NCI-H69 (cell line): ENCODE data around the gene MARCO.

Source experiments
- DNase-seq: peaks from one replicate; lab custom pipeline; 2025; lab: John Stamatoyannopoulos, UW

The MARCO gene

GRCh38 chr2:118942031-118942430 lies at the start of gene MARCO:
TSS of gene MARCO (plus strand) at chr2:118942194. CDS start at chr2:118942301, 107 bp downstream.
- DNase-seq = no peak

GRCh38 chr2:118893100-118893499 lies 48.9 kb upstream of the MARCO start:
- DNase-seq = no peak

GRCh38 chr2:118902266-118903028 lies 39.5 kb upstream of the MARCO start:
- no peak for DNase-seq

GRCh38 chr2:118903029-118903351 lies 39.0 kb upstream of the MARCO start:
- no peak for DNase-seq

- DNase-seq = no peak
Measured at GRCh38 chr2:118903551-118904479, 38.2 kb upstream of the MARCO start.

GRCh38 chr2:118905206-118905605 lies 36.8 kb upstream of the MARCO start:
- DNase-seq = no peak

GRCh38 chr2:118906186-118906585 lies 35.8 kb upstream of the MARCO start:
- DNase-seq = no peak

GRCh38 chr2:118907759-118908158 lies 34.2 kb upstream of the MARCO start:
- no peak for DNase-seq

GRCh38 chr2:118909191-118909590 lies 32.8 kb upstream of the MARCO start:
- DNase-seq = no peak

GRCh38 chr2:118911166-118911856 lies 30.7 kb upstream of the MARCO start:
- no peak for DNase-seq

- no peak for DNase-seq
Measured at GRCh38 chr2:118911936-118912335, 30.1 kb upstream of the MARCO start.

- no peak for DNase-seq
Measured at GRCh38 chr2:118913131-118913802, 28.7 kb upstream of the MARCO start.

- DNase-seq = no peak
Measured at GRCh38 chr2:118913803-118914645, 28.0 kb upstream of the MARCO start.

- no peak for DNase-seq
Measured at GRCh38 chr2:118914721-118915453, 27.1 kb upstream of the MARCO start.

- DNase-seq = no peak
Measured at GRCh38 chr2:118918017-118918416, 24.0 kb upstream of the MARCO start.

GRCh38 chr2:118921646-118922045 lies 20.3 kb upstream of the MARCO start:
- no peak for DNase-seq

- DNase-seq = no peak
Measured at GRCh38 chr2:118922254-118922653, 19.7 kb upstream of the MARCO start.

- DNase-seq = no peak
Measured at GRCh38 chr2:118923371-118923770, 18.6 kb upstream of the MARCO start.

- DNase-seq = no peak
Measured at GRCh38 chr2:118925476-118925875, 16.5 kb upstream of the MARCO start.

GRCh38 chr2:118925981-118926380 lies 16.0 kb upstream of the MARCO start:
- no peak for DNase-seq
